ENCODE results near the gene CSKMT.

The CSKMT gene

GRCh38 chr11:62645946-62646824, 18.9 kb upstream of the CSKMT start, which contains the start of gene GANAB:
GANAB (minus strand) TSS chr11:62646613; CDS start chr11:62646599, 14 bp downstream.
- H3K27me3 ChIP-seq (ENCODE audit: low read length), result no peaks in the 10 kb centered on the region
- TF ChIP-seq EZH2phosphoT487 (conservative IDR thresholded peaks at IDR 0.05; ENCODE audit: low read length), result no peak
- no peak for TF ChIP-seq CTCF (IDR thresholded peaks at IDR 0.05; ENCODE audit: insufficient read depth, low read length, poor library complexity, severe bottlenecking)
- peak within 1 kb of the TSS; percentile 98 for H3K9ac ChIP-seq (ENCODE audit: low read length)
- peak within 1 kb of the TSS; percentile 86 for H3K4me2 ChIP-seq (ENCODE audit: low read depth, low read length, poor library complexity, severe bottlenecking)
- H2AFZ ChIP-seq (ENCODE audit: low read depth, low read length, severe bottlenecking), result no peak within 1 kb of the TSS
- H3K9me2 ChIP-seq (replicated peaks; ENCODE audit: insufficient read depth, low read length), result no peaks in the 10 kb centered on the region
- H4K20me1 ChIP-seq (ENCODE audit: low read depth, low read length), result no peaks in the 10 kb centered on the region
- peaks cover 4% of the 10 kb centered on the region for H3F3A ChIP-seq (ENCODE audit: insufficient read depth)
- peaks cover 49% of the 10 kb centered on the region for H3K79me2 ChIP-seq (ENCODE audit: insufficient read depth, low read length)
- no peaks in the 10 kb centered on the region for H3K9me3 ChIP-seq (ENCODE audit: insufficient read depth, low read length)
- H3K4me3 ChIP-seq (ENCODE audit: insufficient read depth, low read length, poor library complexity, severe bottlenecking), result peak within 1 kb of the TSS; percentile 89
- H3K36me3 ChIP-seq (ENCODE audit: low read length), result no peaks in the 10 kb centered on the region
- peak within 1 kb of the TSS; percentile 79 for H3K27ac ChIP-seq (ENCODE audit: low read depth, low read length)

GRCh38 chr11:62646825-62647608, 18.1 kb upstream of the CSKMT start:
- Histone ChIP-seq H3K36me3 (ENCODE audit: low read length) (no peaks in the 10 kb centered on the region), H3F3A (ENCODE audit: insufficient read depth) (peaks cover 4% of the 10 kb centered on the region), H3K4me2 (ENCODE audit: low read depth, low read length, poor library complexity, severe bottlenecking) (peak overlapping the region; percentile 36), H3K9me3 (ENCODE audit: insufficient read depth, low read length) (no peaks in the 10 kb centered on the region), H3K27me3 (ENCODE audit: low read length) (no peaks in the 10 kb centered on the region), H2AFZ (ENCODE audit: low read depth, low read length, severe bottlenecking) (no peak overlapping the region), H3K9ac (ENCODE audit: low read length) (peak overlapping the region; percentile 98; the same call in 1 of the 2 replicates), H3K9me2 (replicated peaks; ENCODE audit: insufficient read depth, low read length) (no peaks in the 10 kb centered on the region), H3K79me2 (ENCODE audit: insufficient read depth, low read length) (peaks cover 52% of the 10 kb centered on the region), H3K27ac (ENCODE audit: low read depth, low read length) (peak overlapping the region; percentile 21; the same call in 1 of the 2 replicates), H4K20me1 (ENCODE audit: low read depth, low read length) (no peaks in the 10 kb centered on the region), H3K4me3 (ENCODE audit: insufficient read depth, low read length, poor library complexity, severe bottlenecking) (no peak overlapping the region)
- TF ChIP-seq CTCF (IDR thresholded peaks at IDR 0.05; ENCODE audit: insufficient read depth, low read length, poor library complexity, severe bottlenecking) (no peak), EZH2phosphoT487 (conservative IDR thresholded peaks at IDR 0.05; ENCODE audit: low read length) (no peak)

- Histone ChIP-seq H2AFZ (ENCODE audit: low read depth, low read length, severe bottlenecking) (no peak overlapping the region), H4K20me1 (ENCODE audit: low read depth, low read length) (no peaks in the 10 kb centered on the region), H3K36me3 (ENCODE audit: low read length) (no peaks in the 10 kb centered on the region), H3K4me3 (ENCODE audit: insufficient read depth, low read length, poor library complexity, severe bottlenecking) (no peak overlapping the region), H3K9me3 (ENCODE audit: insufficient read depth, low read length) (no peaks in the 10 kb centered on the region), H3F3A (ENCODE audit: insufficient read depth) (peaks cover 4% of the 10 kb centered on the region), H3K9me2 (replicated peaks; ENCODE audit: insufficient read depth, low read length) (no peaks in the 10 kb centered on the region), H3K79me2 (ENCODE audit: insufficient read depth, low read length) (peaks cover 55% of the 10 kb centered on the region), H3K27ac (ENCODE audit: low read depth, low read length) (no peak overlapping the region), H3K9ac (ENCODE audit: low read length) (no peak overlapping the region), H3K4me2 (ENCODE audit: low read depth, low read length, poor library complexity, severe bottlenecking) (no peak overlapping the region), H3K27me3 (ENCODE audit: low read length) (no peaks in the 10 kb centered on the region)
- no peak for TF ChIP-seq CTCF (IDR thresholded peaks at IDR 0.05; ENCODE audit: insufficient read depth, low read length, poor library complexity, severe bottlenecking)
- TF ChIP-seq EZH2phosphoT487 (conservative IDR thresholded peaks at IDR 0.05; ENCODE audit: low read length), result no peak
These were observed 17.5 kb upstream of the CSKMT start for GRCh38 chr11:62647609-62648005.

Data from SU-DHL-6 (cell line).